UCSD-AML1 (cell line): ENCODE data around the gene PRKAR1B.
A peak's percentile ranks its signal among the peaks of the same experiment; 100 is the strongest.

Source experiments
- DNase-seq: peaks from one replicate; lab custom pipeline; 2025; ENCODE audit not compliant: unreplicated experiment; lab: John Stamatoyannopoulos, UW

PRKAR1B gene

DNA sequence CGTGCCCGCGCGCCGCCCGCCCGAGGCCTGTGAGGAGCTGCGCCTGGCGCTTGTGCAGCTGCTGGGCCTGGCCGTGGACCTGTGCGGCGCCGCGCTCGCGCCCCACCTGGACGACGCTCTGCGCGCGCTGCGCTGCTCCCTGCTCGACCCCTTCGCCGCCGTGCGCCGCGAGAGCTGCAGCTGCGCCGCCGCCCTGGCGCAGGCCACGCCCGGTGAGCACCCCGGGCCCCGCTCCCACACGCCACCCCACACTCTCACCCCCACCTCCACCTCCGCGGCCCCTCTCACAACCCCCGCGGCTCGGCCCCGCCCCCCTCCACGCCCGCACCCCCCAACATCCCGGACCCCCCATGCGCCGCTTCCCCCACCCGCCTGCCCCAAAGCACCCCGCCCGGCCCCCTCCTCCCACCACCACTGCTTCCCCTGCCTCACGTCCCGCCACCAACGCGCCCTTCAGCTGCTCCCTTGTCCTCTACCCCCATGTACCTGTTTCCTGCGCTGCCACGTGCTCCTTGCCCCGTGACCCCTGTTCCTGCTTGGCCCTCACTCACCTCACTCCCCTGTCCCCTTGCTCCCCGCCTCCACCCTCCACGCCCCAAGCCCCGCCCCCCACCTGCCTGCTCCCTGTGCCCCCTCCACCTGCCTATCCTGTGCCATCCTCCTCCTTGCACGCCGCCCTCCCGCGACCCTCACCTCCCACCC is at the start of gene PRKAR1B:
TSS of gene PRKAR1B (minus strand) at position 178 of the 702 bp plus-strand sequence. CDS start 15,776 bp downstream, outside the sequence.
- DNase-seq, result peak; percentile 11

GRCh38 chr7:776381-776780 is 49.3 kb upstream of the PRKAR1B start:
- DNase-seq, result no peak

DNA sequence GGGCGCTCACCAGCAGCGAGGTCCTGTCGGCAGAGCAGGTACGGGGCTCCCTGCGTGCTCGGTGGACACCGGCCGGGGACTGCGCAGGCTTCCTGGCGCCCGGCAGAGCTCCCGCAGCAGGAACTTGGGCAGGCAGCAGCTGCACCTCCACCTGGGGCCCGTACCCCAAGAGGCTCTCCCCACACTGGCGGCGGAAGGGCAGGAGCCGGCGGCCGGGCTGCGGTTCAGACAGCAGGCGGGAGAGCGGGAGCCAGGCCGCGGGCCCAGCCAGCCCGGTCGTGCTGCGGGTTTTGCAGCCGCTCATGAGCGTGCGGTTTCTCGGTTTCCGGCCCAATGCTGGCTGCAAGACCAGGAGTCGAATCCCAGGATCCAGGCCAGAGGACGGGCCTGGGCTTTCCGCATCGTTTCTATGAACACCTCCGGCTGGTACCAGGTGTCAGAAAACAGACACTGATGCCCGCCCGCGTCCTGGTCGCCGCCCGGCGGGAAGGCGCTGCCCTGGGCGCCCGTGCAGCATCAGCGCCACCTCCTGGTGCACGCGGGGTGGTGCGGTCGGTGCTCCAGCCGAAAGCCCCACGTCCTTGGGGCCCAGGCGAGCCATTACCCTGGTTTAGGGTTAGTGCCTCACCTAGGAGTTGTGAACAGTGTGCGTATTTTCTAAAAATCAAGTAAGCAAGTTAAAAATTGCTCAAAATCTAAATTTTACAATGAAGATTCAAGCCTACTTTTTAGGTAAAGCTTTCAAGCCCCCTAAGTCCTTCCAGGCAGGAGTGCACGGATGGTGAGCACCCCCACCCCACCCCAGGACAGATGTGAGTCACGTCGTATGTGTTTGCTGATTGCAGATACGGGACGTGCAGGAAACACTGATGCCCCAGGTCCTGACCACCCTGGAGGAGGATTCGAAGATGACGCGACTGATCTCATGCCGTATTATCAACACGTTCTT is 47.4 kb upstream of the PRKAR1B start:
- DNase-seq, result peak; percentile 9

DNA sequence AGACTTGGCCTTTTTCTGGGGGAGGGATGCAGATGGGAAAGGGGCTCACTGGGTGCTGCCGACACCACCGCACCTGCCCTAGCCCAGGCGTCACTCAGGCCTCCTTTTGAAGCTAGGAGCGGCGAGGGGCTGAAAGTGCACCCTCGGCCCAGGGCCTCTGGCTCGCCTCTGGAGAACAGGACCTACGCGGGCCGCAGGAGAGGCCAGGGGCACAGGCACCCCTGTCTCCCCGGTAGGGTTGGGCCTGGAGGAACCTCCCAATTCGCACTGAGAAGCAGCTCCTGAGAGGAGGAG is 46.5 kb upstream of the PRKAR1B start:
- DNase-seq, result no peak

DNA sequence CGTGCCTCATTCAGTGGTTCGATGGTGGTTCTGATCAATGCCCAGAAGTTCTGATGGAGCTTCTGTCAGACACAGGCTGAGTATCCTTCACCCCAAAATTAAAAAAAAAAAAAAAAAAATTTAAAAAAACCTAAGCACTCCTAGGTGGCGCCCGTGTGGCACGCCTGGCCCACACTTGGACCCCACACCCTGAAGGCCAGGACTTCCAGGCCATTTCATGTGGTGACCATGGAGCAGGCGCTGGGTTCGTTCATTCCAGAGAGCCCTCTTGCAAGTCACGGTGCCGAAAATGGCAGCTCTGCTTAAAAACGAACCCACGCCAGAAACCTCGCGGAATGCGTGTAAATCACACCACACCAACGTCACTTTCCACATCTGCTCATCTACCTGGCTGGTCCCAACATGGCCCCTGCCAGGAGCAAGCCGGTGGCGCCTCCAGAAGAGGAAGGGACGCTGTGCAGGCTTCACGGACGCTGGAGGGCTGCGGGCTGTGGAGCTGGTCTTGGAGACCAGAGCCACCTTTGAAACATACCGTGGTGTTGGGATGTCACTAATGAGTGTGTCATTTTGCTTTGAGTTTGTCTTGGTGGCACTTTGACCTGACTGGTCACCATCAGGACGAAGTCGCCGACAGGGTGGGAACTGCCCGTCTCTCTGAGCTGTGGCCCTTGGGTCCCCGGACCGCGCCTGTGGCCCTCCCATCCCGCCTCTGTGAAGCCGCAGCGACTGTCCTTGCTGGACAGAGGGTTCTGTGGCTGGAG is 46.0 kb upstream of the PRKAR1B start:
- no peak for DNase-seq

GRCh38 chr7:772392-772791 is 45.3 kb upstream of the PRKAR1B start:
- DNase-seq, result no peak

GRCh38 chr7:772005-772294 is 44.9 kb upstream of the PRKAR1B start:
- DNase-seq, result no peak

GRCh38 chr7:771234-772004 is 44.3 kb upstream of the PRKAR1B start:
- DNase-seq, result no peak

DNA sequence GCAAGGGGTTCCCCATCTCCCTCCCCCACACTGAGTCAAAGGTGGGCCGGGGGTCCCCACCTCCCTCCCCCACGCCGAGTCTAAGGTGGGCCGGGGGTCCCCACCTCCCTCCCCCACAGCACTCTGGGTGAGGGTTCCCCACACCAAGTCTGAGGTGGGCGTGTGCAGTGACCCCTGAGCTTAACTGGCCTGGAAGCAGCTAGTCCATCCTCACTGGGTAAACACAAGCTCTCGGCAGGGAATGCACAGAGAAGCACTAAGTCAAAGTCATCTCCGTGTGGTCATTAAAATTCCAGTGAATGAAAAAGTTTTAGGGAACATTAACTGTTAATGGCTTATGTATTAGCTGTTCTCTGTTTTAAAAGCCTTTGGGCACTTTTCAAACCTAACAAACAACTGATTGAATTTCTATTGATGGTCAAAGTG is 43.7 kb upstream of the PRKAR1B start:
- no peak for DNase-seq

- no peak for DNase-seq
These were observed 43.3 kb upstream of the PRKAR1B start for GRCh38 chr7:770336-770735.

DNA sequence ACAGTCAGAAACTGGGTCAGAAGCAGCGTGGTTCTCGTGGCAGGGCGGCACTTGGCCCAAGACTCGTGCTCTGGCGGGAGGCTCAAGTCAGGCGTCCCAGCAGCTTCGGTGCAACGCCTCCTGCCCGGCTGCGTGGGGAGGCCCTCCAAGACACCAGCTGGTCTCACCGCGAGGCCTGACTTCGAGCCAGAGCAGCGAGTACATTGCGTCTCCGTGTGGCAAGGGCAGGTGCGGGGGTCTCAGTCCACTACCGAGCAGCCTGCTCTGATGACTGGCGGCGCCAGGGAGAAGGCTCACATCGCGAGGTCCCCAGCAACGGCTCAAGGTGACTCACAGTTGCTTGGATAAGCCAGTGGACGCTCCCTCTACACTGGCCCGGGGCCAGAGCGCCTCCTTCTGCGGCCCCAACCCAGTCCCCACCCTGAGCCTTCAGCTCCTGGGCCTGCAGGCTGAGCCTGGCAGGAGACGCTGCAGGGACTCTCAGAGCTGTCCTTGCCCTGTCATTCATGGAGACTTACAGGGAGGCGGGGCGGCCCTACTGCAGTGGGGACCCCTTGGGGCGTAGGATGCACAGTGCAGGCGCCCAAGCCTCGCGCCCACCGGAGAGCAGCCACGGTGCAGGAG is 41.9 kb upstream of the PRKAR1B start:
- no peak for DNase-seq

- no peak for DNase-seq
These were observed 41.1 kb upstream of the PRKAR1B start for GRCh38 chr7:767941-768731.

DNA sequence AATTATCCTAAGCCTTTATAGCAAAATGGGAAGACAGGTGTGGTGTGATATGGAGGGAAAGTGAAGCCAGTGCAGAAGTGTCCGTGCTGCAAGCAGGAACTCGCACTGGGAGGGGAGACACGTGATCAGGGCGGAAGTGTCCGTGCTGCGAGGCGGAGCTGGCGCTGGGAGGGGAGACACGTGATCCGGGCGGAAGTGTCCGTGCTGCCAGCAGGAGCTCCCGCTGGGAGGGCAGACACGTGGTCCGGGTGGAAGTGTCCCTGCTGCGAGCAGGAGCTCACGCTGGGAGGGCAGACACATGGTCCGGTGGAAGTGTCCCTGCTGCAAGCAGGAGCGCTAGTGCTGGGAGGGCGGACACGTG is 40.5 kb upstream of the PRKAR1B start:
- no peak for DNase-seq

DNA sequence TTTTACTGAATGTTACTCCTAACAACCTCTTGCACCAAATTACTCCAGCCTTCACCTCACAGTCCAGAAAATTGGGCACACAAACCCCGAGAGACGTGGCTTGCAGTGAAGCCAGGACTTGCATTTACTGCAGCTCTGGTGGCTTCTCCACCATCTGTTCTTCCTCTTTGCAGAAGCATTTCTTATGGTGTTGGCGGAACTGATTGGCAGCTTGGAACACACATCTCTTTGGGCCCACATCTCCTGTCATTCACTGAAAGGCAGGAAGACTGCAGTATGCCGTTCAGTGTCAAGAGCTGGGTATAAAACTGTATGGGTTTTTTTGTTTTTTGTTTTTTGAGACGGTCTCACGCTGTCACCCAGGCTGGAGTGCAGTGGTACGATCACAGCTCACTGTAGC is 38.3 kb upstream of the PRKAR1B start:
- no peak for DNase-seq

DNA sequence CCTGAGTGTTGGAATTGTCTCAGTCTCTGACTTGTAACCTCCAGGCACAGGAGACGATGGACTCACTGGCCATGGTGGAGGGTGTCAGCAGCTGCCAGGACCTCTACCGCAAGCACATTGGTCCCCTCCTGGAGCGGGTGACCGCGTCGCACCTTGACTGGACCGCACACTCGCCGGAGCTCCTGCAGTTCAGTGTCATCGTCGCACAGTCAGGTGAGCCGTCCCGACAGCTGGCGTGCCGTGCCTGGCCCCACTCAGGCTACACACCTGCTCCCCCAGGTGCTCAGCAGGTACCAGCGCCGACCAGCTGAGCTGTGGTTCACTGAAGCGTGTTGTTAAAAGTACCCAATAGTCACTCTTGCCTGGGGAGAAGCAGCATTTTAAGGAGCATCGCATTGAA is 36.7 kb upstream of the PRKAR1B start:
- no peak for DNase-seq

DNA sequence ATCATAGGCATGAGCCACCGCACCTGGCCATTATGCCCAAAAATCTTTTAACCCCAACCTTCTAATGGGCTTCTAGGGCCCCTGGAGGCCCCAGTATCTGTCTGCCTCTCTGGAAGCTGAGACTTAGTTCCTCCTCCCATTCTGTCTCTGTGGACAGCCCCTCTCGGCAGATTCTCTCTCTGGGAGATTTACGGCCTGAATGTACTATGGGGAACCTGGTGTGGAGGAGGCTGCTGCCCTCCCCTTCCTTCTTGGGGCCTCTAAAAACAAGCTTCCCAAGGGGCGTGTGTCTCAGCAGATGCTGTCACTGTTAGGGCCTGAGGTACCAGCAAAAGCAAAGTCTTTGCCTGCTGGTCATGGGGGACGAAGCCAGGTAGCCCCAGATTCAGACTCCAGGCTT is 35.8 kb upstream of the PRKAR1B start:
- DNase-seq, result no peak

DNA sequence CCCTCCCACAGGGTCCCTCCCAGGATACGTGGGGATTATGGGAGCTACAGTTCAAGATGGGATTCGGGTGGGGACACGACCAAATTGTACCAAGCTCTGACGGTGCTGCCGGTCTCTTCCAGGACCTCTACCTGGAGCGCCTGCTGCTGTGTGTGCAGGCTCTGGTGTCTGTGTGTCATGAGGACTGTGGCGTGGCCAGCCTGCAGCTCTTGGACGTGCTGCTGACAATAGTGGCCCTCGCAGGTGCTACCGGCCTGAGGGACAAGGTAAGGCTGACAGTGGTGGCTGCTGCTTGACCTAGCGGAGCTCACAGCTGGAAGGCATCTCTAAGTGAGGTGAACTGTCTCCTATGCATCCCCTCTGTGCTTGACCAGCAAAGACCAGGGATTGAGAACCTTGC is 34.5 kb upstream of the PRKAR1B start:
- no peak for DNase-seq

DNA sequence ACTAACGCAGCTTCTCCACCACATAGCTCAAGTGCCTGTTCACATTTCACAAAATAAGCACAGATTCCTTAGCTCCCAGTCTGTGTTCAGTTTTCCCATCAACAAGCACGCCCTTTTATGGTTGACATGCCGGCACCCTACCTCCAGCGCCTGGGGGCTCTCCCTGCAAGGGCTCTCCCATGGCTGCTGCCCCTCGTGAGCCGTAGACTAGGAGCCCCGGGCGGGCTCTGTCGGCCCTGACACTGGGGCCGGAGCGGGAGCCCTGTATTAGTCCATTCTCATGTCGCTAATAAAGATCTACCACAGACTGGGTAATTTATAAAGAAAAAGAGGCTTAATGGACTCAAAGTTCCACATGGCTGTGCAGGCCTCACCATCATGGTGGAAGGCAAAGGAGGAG is 34.0 kb upstream of the PRKAR1B start:
- no peak for DNase-seq

DNA sequence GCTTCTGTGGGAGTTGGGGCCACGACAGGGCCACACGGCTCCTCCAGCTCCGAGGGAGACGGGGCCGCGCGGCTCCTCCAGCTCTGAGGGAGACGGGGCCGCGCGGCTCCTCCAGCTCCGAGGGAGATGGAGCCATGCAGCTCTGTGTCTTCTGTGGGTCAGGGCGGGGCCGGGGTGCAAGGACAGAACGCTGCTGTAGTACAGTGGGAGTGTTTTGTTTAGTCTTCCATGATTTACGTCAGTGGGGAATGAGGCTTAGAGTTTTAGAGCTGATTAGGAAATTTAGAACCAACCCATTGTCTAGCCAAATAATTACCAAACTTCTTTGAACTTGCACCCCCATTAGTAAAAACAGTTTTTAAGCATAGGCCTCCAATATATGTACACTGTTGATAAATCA is 32.9 kb upstream of the PRKAR1B start:
- no peak for DNase-seq

DNA sequence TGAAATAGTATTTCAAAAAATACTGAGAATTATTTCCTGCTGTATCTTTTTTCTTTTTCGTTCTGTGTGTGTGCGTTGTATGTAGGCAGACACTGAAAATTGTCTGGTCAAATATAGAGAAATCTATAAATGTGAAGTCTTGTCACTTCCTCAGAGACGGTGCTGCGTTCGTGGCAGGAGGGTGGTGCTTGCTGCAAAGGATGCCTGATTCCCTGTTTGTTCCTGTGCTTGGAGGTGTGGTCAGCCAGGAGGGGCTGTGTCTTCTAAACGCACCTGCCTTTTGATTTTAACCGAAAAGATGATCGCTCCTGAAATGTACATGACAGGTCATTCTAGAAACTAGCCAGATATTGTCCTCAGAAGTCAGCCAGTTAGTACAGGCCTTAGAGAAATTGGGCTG is 32.5 kb upstream of the PRKAR1B start:
- no peak for DNase-seq
